ENCODE results near the gene AIPL1. TPM values are rescaled to one million over a fixed set of nuclear protein-coding genes. Genes with fewer than 3 reads are reported as not detected.

The AIPL1 gene
- total RNA-seq, 5 donors from 2014 or later (not counting 1 experiment from before 2014, with no cell fraction given): not detected

DNA sequence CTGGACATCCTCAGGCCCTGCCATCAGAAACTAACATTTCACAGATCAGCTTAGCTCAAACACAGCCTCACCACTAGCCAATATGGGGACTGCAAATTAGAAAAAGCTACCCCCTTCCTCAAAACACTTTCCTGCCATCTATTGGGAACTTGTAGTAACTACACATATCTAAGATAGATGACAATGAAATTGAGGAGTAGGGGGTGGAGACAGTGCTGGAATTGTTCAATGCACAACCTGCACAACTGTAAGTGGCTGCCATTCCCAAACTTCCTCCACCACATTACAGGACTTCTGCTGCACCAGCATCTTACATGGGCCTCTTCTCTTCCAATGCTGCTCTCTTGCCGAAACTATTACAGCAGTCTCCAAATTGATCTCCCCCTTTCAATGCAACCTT lies 21.9 kb downstream of the AIPL1 start:
- Histone ChIP-seq H3K27ac (ENCODE audit: low read length) (no peak overlapping the region), H3K9me3 (no peaks in the 10 kb centered on the region), H3K27me3 (replicated peaks in 1 of 2; ENCODE audit: control insufficient read depth in 2 of 2, extremely low read depth in 1 of 2, insufficient read depth in 2 of 2, low read length in 1 of 2) (peaks cover 0 to 40% of the 10 kb centered on the region in 2 experiments), H3K4me3 (ENCODE audit: control insufficient read depth in 1 of 2, extremely low read depth in 1 of 2, low read length in 1 of 2) (no peak overlapping the region), H3K36me3 (ENCODE audit: control insufficient read depth in 2 of 2, extremely low read depth in 1 of 2, insufficient read depth in 1 of 2, low read length in 1 of 2) (no peaks in the 10 kb centered on the region), H3K4me1 (ENCODE audit: control insufficient read depth in 1 of 2, extremely low read depth in 1 of 2, insufficient read depth in 2 of 2, low read length in 2 of 2) (no peaks in the 10 kb centered on the region)
- Mint-ChIP-seq H3K4me1 (no peaks in the 10 kb centered on the region), H3K4me3 (no peak overlapping the region), H3K27ac (no peak overlapping the region), H3K36me3 (no peaks in the 10 kb centered on the region), H3K27me3 (peaks cover 11 to 17% of the 10 kb centered on the region in 2 donors), H3K9me3 (no peaks in the 10 kb centered on the region)
- ATAC-seq (replicated peaks in 1 of 4) (peak in 1 of 4 experiments; percentile 37), DNase-seq (no peak)
- WGBS (ENCODE audit: insufficient coverage): 92% methylated on average over 1 of the region's 1 CpG
- POLR2A ChIA-PET: no interaction called here
- CTCF ChIA-PET: interaction anchor here in 1 of 2 donors (1.2 kb wide), 1 partner anchor 821 kb away, joined by 3 read pairs; no protein-coding TSS in a partner anchor

DNA sequence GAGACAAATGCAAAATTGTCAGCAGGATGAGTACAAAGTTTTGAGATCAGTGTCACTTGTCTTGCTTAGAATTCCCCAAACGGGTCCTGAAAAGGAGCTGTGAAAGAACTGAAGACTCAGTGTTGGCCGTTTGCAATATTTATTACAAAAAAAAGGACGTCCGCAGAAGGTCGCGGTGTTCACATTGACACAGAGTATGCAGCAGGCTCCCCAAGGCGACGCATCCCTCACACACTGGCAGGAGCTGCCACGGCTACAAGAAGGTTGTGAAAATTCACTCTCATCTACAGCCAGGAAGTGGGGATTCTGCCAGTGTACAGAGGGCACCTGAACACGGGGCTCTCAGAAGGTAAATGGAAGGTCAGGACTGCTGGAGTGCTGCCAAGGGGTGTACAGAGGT lies 26.2 kb downstream of the AIPL1 start:
- Histone ChIP-seq H3K27me3 (replicated peaks in 1 of 2; ENCODE audit: control insufficient read depth in 2 of 2, extremely low read depth in 1 of 2, insufficient read depth in 2 of 2, low read length in 1 of 2) (peaks cover 5 to 42% of the 10 kb centered on the region in 2 experiments), H3K36me3 (ENCODE audit: control insufficient read depth in 2 of 2, extremely low read depth in 1 of 2, insufficient read depth in 1 of 2, low read length in 1 of 2) (no peaks in the 10 kb centered on the region), H3K9me3 (no peaks in the 10 kb centered on the region), H3K4me1 (ENCODE audit: control insufficient read depth in 1 of 2, extremely low read depth in 1 of 2, insufficient read depth in 2 of 2, low read length in 2 of 2) (no peaks in the 10 kb centered on the region), H3K27ac (ENCODE audit: low read length) (no peak overlapping the region), H3K4me3 (ENCODE audit: control insufficient read depth in 1 of 2, extremely low read depth in 1 of 2, low read length in 1 of 2) (no peak overlapping the region)
- DNase-seq (no peak), ATAC-seq (replicated peaks in 1 of 4) (no peak)
- Mint-ChIP-seq H3K4me1 (no peaks in the 10 kb centered on the region), H3K27me3 (peaks cover 21 to 35% of the 10 kb centered on the region in 2 donors), H3K4me3 (no peak overlapping the region), H3K9me3 (no peaks in the 10 kb centered on the region), H3K27ac (no peak overlapping the region), H3K36me3 (no peaks in the 10 kb centered on the region)
- ChIA-PET POLR2A (no interaction called here), CTCF (no interaction called here)
- 51% methylated on average over 3 of the region's 10 CpGs for WGBS (ENCODE audit: insufficient coverage)

DNA sequence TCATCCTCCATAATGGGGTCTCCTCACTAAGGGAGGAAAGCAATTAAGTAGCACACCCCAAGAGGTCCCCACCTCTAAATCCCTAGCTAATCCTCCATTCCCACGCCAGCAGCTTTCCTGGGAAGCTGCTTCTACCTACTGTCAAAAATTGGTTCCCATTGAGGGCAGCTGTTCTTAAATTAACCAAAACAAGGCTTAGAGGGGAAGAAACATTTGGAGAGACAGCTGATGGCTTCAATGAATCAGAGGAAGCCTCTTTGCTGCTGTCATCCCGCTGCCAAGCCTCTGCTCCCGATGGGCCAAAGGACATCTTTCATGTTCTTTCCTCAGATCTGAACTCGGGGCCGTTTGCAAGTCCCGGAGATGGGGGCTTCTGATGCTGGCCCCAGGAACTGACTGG lies 26.6 kb downstream of the AIPL1 start:
- ATAC-seq (replicated peaks in 1 of 4) (no peak), DNase-seq (no peak)
- H3K36me3 Mint-ChIP-seq: no peaks in the 10 kb centered on the region
- Histone ChIP-seq H3K4me1 (ENCODE audit: control insufficient read depth in 1 of 2, extremely low read depth in 1 of 2, insufficient read depth in 2 of 2, low read length in 2 of 2) (no peaks in the 10 kb centered on the region), H3K27me3 (replicated peaks in 1 of 2; ENCODE audit: control insufficient read depth in 2 of 2, extremely low read depth in 1 of 2, insufficient read depth in 2 of 2, low read length in 1 of 2) (peaks cover 5 to 39% of the 10 kb centered on the region in 2 experiments), H3K27ac (ENCODE audit: low read length) (no peak overlapping the region), H3K36me3 (ENCODE audit: control insufficient read depth in 2 of 2, extremely low read depth in 1 of 2, insufficient read depth in 1 of 2, low read length in 1 of 2) (no peaks in the 10 kb centered on the region), H3K9me3 (no peaks in the 10 kb centered on the region), H3K4me3 (ENCODE audit: control insufficient read depth in 1 of 2, extremely low read depth in 1 of 2, low read length in 1 of 2) (no peak overlapping the region)
- no peaks in the 10 kb centered on the region for H3K9me3 Mint-ChIP-seq
- H3K4me3 Mint-ChIP-seq: no peak overlapping the region
- POLR2A ChIA-PET: no interaction called here
- WGBS (ENCODE audit: insufficient coverage): 82% methylated on average over 5 of the region's 6 CpGs
- H3K27ac Mint-ChIP-seq: no peak overlapping the region
- CTCF ChIA-PET: no interaction called here
- H3K4me1 Mint-ChIP-seq: no peaks in the 10 kb centered on the region
- H3K27me3 Mint-ChIP-seq: peaks cover 21 to 35% of the 10 kb centered on the region in 2 donors

DNA sequence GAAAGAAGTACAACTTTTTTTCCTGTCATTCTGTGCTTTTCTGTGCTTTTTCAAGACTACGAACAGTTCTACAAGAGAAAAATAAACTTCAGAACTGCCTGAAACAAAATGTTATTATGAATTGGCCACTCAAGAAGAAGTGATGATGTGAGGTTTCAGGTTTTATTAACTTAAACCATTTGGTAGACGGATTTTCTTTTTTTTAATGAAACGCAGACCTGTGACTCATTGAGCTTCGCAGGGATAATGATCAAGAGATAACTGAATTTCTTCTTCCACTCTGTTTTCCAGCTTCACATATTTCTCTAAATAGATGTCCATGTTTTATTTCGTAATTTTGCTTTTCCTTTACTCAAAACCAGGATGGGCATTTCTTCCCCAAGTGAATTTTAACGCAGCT lies 32.7 kb downstream of the AIPL1 start:
- Histone ChIP-seq H3K27ac (ENCODE audit: low read length) (no peak overlapping the region), H3K4me1 (ENCODE audit: control insufficient read depth in 1 of 2, extremely low read depth in 1 of 2, insufficient read depth in 2 of 2, low read length in 2 of 2) (no peaks in the 10 kb centered on the region), H3K4me3 (ENCODE audit: control insufficient read depth in 1 of 2, extremely low read depth in 1 of 2, low read length in 1 of 2) (no peak overlapping the region), H3K27me3 (replicated peaks in 1 of 2; ENCODE audit: control insufficient read depth in 2 of 2, extremely low read depth in 1 of 2, insufficient read depth in 2 of 2, low read length in 1 of 2) (peaks cover 5 to 16% of the 10 kb centered on the region in 2 experiments), H3K9me3 (no peaks in the 10 kb centered on the region), H3K36me3 (ENCODE audit: control insufficient read depth in 2 of 2, extremely low read depth in 1 of 2, insufficient read depth in 1 of 2, low read length in 1 of 2) (no peaks in the 10 kb centered on the region)
- no peak for ATAC-seq (replicated peaks in 1 of 4)
- WGBS (ENCODE audit: insufficient coverage): 88% methylated on average over 1 of the region's 6 CpGs
- DNase-seq: no peak
- peaks cover 22 to 31% of the 10 kb centered on the region in 2 donors for H3K27me3 Mint-ChIP-seq
- CTCF ChIA-PET: no interaction called here
- POLR2A ChIA-PET: no interaction called here
- peaks cover 0 to 8% (median 7%) of the 10 kb centered on the region in 3 donors for H3K9me3 Mint-ChIP-seq
- H3K36me3 Mint-ChIP-seq: no peaks in the 10 kb centered on the region
- H3K4me1 Mint-ChIP-seq: no peaks in the 10 kb centered on the region
- no peak overlapping the region for H3K4me3 Mint-ChIP-seq
- no peak overlapping the region for H3K27ac Mint-ChIP-seq

DNA sequence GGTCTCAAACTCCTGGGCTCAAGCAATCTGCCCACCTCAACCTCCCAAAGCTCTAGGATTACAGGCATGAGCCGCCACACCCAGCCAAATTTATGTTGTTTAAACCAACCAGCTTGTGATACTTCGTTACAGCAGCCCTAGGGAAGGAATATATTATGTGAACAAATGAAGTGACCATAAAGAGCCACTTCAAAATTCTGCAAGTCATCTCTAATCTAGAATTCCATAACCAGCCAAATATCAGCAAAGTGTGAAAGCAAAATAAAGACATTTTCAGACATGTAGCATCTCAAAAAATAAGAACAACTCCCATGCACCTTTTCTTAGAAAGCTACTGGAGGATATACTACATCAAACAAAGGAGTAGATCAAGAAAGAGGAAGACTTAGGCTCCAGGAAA lies 36.0 kb downstream of the AIPL1 start:
- no peaks in the 10 kb centered on the region for H3K9me3 ChIP-seq
- DNase-seq (no peak), ATAC-seq (replicated peaks in 1 of 4) (no peak)
- Mint-ChIP-seq H3K4me3 (no peak overlapping the region), H3K9me3 (peaks cover 0 to 8% (median 7%) of the 10 kb centered on the region in 3 donors), H3K27ac (no peak overlapping the region), H3K27me3 (peaks cover 31 to 34% of the 10 kb centered on the region in 2 donors), H3K36me3 (no peaks in the 10 kb centered on the region), H3K4me1 (no peaks in the 10 kb centered on the region)
- ChIA-PET POLR2A (no interaction called here), CTCF (no interaction called here)
- peaks cover 0 to 21% of the 10 kb centered on the region in 2 experiments for H3K27me3 ChIP-seq (replicated peaks in 1 of 2; ENCODE audit: control insufficient read depth in 2 of 2, extremely low read depth in 1 of 2, insufficient read depth in 2 of 2, low read length in 1 of 2)
- no CpG with 5 or more reads among the region's 2 CpGs for WGBS (ENCODE audit: insufficient coverage)
- no peaks in the 10 kb centered on the region for H3K36me3 ChIP-seq (ENCODE audit: control insufficient read depth in 2 of 2, extremely low read depth in 1 of 2, insufficient read depth in 1 of 2, low read length in 1 of 2)
- no peaks in the 10 kb centered on the region for H3K4me1 ChIP-seq (ENCODE audit: control insufficient read depth in 1 of 2, extremely low read depth in 1 of 2, insufficient read depth in 2 of 2, low read length in 2 of 2)
- H3K27ac ChIP-seq (ENCODE audit: low read length): no peak overlapping the region
- no peak overlapping the region for H3K4me3 ChIP-seq (ENCODE audit: control insufficient read depth in 1 of 2, extremely low read depth in 1 of 2, low read length in 1 of 2)

DNA sequence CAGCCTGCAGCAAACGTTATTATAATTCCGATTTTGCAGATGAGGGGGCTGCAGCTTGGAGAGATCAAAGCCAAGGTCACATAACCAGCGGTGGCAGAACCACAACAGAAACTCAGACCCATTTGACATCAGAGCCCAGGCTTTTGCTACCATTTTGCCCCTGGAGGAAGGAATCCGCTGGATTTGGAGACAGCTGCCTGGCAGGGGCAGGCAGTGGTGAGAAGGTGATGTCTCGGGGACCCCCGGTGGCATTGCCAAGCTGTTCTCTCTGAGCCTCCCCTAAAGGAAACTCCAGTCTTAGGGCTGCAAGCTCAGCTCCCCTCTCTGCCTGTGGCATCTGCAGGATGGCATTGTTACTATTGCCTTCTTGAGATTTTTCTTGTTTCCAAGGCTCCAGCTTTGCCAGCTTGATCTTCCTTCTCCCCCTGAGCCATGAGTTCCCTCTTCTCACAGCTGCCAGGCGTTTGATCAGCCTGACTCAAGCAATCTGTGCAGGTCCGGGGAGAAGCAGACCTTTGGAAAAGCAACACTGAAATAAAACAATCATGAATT lies 40.8 kb downstream of the AIPL1 start:
- H3K4me3 ChIP-seq (ENCODE audit: control insufficient read depth in 1 of 2, extremely low read depth in 1 of 2, low read length in 1 of 2): no peak overlapping the region
- Mint-ChIP-seq H3K4me1 (no peaks in the 10 kb centered on the region), H3K9me3 (peaks cover 0 to 7% (median 7%) of the 10 kb centered on the region in 3 donors), H3K27ac (no peak overlapping the region), H3K27me3 (peaks cover 36 to 39% of the 10 kb centered on the region in 2 donors), H3K36me3 (no peaks in the 10 kb centered on the region), H3K4me3 (no peak overlapping the region)
- H3K9me3 ChIP-seq: no peaks in the 10 kb centered on the region
- no peak for ATAC-seq (replicated peaks in 1 of 4)
- no peak overlapping the region for H3K27ac ChIP-seq (ENCODE audit: low read length)
- CTCF ChIA-PET: no interaction called here
- peaks cover 0 to 31% of the 10 kb centered on the region in 2 experiments for H3K27me3 ChIP-seq (replicated peaks in 1 of 2; ENCODE audit: control insufficient read depth in 2 of 2, extremely low read depth in 1 of 2, insufficient read depth in 2 of 2, low read length in 1 of 2)
- no peaks in the 10 kb centered on the region for H3K36me3 ChIP-seq (ENCODE audit: control insufficient read depth in 2 of 2, extremely low read depth in 1 of 2, insufficient read depth in 1 of 2, low read length in 1 of 2)
- H3K4me1 ChIP-seq (ENCODE audit: control insufficient read depth in 1 of 2, extremely low read depth in 1 of 2, insufficient read depth in 2 of 2, low read length in 2 of 2): no peaks in the 10 kb centered on the region
- WGBS (ENCODE audit: insufficient coverage): 52% methylated on average over 7 of the region's 8 CpGs
- POLR2A ChIA-PET: no interaction called here
- DNase-seq: no peak

Measured in T-cell (primary cell).